ENCODE measurements around the gene RFNG. TPM values are rescaled to one million over a fixed set of nuclear protein-coding genes. Genes with fewer than 3 reads are reported as not detected.

The RFNG gene
- total and polyA plus RNA-seq, 2 donors from 2014 or later: 29.8 to 47.3 TPM

DNA sequence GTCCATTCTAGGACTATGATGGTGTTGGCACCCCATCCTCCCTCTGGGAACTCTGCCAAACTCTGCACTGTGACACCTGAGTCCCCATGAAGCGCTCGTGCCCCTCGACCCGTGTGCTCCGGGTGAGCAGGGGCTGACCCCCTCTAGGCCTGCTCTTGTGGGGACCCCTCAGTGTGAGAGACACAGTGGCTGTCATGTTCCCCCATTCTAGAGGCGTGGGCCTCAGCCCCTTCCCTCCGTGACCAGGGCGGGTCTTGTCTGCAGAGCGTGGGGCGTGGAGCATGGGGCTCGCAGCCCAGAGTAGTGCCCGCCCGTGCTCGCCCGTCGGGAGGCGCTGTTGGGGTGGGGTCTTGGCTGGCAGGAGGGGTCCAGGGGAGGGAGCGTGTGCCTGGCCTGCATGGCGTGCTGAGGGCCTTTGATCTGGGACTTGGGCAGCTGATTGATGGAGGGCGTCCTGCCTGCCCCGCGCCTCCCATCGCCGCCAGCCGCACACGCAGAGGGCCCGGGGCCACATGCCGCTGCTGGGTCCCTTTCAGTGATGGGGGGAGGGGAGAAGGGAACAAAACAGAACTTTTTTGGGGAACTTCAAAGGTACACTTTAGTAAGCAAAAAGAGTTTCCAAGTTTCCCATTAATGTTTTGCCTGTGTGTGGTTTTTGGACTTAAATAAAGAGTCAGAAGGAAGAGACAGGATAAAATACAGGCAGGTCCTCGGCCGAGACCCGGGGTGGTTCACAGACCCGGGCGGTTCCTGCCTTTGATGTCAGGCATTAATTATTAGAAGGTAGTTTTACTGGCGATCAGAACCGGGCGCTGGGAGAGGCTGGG is 51.4 kb downstream of the RFNG start:
- DNase-seq: peak in 3 of 5 donors; percentile 51 to 71 (median 54)
- TF ChIP-seq, protein P1, sequence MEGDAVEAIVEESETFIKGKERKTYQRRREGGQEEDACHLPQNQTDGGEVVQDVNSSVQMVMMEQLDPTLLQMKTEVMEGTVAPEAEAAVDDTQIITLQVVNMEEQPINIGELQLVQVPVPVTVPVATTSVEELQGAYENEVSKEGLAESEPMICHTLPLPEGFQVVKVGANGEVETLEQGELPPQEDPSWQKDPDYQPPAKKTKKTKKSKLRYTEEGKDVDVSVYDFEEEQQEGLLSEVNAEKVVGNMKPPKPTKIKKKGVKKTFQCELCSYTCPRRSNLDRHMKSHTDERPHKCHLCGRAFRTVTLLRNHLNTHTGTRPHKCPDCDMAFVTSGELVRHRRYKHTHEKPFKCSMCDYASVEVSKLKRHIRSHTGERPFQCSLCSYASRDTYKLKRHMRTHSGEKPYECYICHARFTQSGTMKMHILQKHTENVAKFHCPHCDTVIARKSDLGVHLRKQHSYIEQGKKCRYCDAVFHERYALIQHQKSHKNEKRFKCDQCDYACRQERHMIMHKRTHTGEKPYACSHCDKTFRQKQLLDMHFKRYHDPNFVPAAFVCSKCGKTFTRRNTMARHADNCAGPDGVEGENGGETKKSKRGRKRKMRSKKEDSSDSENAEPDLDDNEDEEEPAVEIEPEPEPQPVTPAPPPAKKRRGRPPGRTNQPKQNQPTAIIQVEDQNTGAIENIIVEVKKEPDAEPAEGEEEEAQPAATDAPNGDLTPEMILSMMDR (IDR thresholded peaks at IDR 0.05; ENCODE audit: borderline replicate concordance, extremely low read depth, insufficient read depth): no peak
- Histone ChIP-seq H3K4me1 (ENCODE audit: control insufficient read depth in 2 of 3, insufficient read depth in 2 of 3, low read depth in 1 of 3, low read length in 3 of 3) (peaks cover 0 to 9% (median 0%) of the 10 kb centered on the region in 3 donors), H3K4me3 (ENCODE audit: low read length in 3 of 3) (no peak overlapping the region), H3K27me3 (ENCODE audit: control insufficient read depth, insufficient read depth, low read length) (no peaks in the 10 kb centered on the region), H3K27ac (ENCODE audit: low read depth in 2 of 2, low read length in 2 of 2) (no peak overlapping the region), H3K9me3 (ENCODE audit: control insufficient read depth in 2 of 3, insufficient read depth in 1 of 3, low read length in 3 of 3) (no peaks in the 10 kb centered on the region), H3K36me3 (ENCODE audit: control insufficient read depth in 2 of 3, insufficient read depth in 3 of 3, low read length in 3 of 3) (no peaks in the 10 kb centered on the region), H3K9ac (ENCODE audit: low read length in 3 of 3) (no peak overlapping the region)
- intact Hi-C loops (cut with DNase I): no loop called here
- no peak for FAIRE-seq

- H3K4me1 ChIP-seq (ENCODE audit: control insufficient read depth in 2 of 3, insufficient read depth in 2 of 3, low read depth in 1 of 3, low read length in 3 of 3): peaks cover 0 to 9% (median 0%) of the 10 kb centered on the region in 3 donors
- H3K36me3 ChIP-seq (ENCODE audit: control insufficient read depth in 2 of 3, insufficient read depth in 3 of 3, low read length in 3 of 3): no peaks in the 10 kb centered on the region
- FAIRE-seq: no peak
- intact Hi-C loops (cut with DNase I): no loop called here
- H3K9me3 ChIP-seq (ENCODE audit: control insufficient read depth in 2 of 3, insufficient read depth in 1 of 3, low read length in 3 of 3): no peaks in the 10 kb centered on the region
- DNase-seq: peak in 2 of 5 donors; percentile 59 to 64
- no peak overlapping the region for H3K9ac ChIP-seq (ENCODE audit: low read length in 3 of 3)
- no peak overlapping the region for H3K27ac ChIP-seq (ENCODE audit: low read depth in 2 of 2, low read length in 2 of 2)
- TF ChIP-seq, protein P1 (IDR thresholded peaks at IDR 0.05; ENCODE audit: borderline replicate concordance, extremely low read depth, insufficient read depth): no peak
- no peak overlapping the region for H3K4me3 ChIP-seq (ENCODE audit: low read length in 3 of 3)
- no peaks in the 10 kb centered on the region for H3K27me3 ChIP-seq (ENCODE audit: control insufficient read depth, insufficient read depth, low read length)
Measured at GRCh38 chr17:81999587-81999975, 52.0 kb downstream of the RFNG start.

GRCh38 chr17:81998691-81999438 is 52.7 kb downstream of the RFNG start:
- intact Hi-C loops (cut with DNase I): no loop called here
- H3K36me3 ChIP-seq (ENCODE audit: control insufficient read depth in 2 of 3, insufficient read depth in 3 of 3, low read length in 3 of 3): no peaks in the 10 kb centered on the region
- no peaks in the 10 kb centered on the region for H3K27me3 ChIP-seq (ENCODE audit: control insufficient read depth, insufficient read depth, low read length)
- H3K4me3 ChIP-seq (ENCODE audit: low read length in 3 of 3): no peak overlapping the region
- FAIRE-seq (no peak), DNase-seq (peak in 1 of 5 donors; percentile 40)
- peaks cover 0 to 9% (median 0%) of the 10 kb centered on the region in 3 donors for H3K4me1 ChIP-seq (ENCODE audit: control insufficient read depth in 2 of 3, insufficient read depth in 2 of 3, low read depth in 1 of 3, low read length in 3 of 3)
- H3K9ac ChIP-seq (ENCODE audit: low read length in 3 of 3): no peak overlapping the region
- TF ChIP-seq, protein P1 (IDR thresholded peaks at IDR 0.05; ENCODE audit: borderline replicate concordance, extremely low read depth, insufficient read depth): no peak
- no peaks in the 10 kb centered on the region for H3K9me3 ChIP-seq (ENCODE audit: control insufficient read depth in 2 of 3, insufficient read depth in 1 of 3, low read length in 3 of 3)
- H3K27ac ChIP-seq (ENCODE audit: low read depth in 2 of 2, low read length in 2 of 2): no peak overlapping the region
